CD4-positive, alpha-beta T cell (primary cell): ENCODE measurements around the gene TNFAIP2. TPM values are rescaled to one million over a fixed set of nuclear protein-coding genes. Genes with fewer than 3 reads are reported as not detected.

Source experiments
- ATAC-seq: fragments of 200-7000 bp; cut with Tn5 transposase; one replicate; pipeline ENCODE4 v1.10.0; 2022; ENCODE audit warnings: mild to moderate bottlenecking; ENCODE audit not compliant: poor library complexity
- CTCF ChIA-PET: fragments of 350-600 bp; sonication (Branson Sonifier 250); formaldehyde crosslinking; loops from one replicate; lab custom pipeline; 2021; ENCODE audit warnings: antibody characterized with exemption, inconsistent platforms; lab: Charles Lee
- POLR2A ChIA-PET: fragments of 350-600 bp; sonication (Branson Sonifier 250); formaldehyde crosslinking; loops from one replicate; lab custom pipeline; 2021; ENCODE audit warnings: antibody characterized with exemption, inconsistent platforms; lab: Charles Lee
- DNase-seq, 14 experiments: peaks; one replicate each; pipeline ENCODE4 v3.0.0-alpha.2; 2013 to 2020; ENCODE audit warnings: mixed read lengths in 2 of 14
- H3K27ac ChIP-seq, 2 donors: one replicate each; pipeline versions ENCODE4 v1.5.1 to v1.7.0; 2013; ENCODE audit warnings: low read length in 2 of 2, low read depth in 1 of 2, mild to moderate bottlenecking in 1 of 2
- H3K27me3 ChIP-seq, 2 experiments: 1 replicate in 1 of 2; 2 replicates in 1 of 2; pipeline versions ENCODE4 v1.6.1 to v1.7.0; 2013; ENCODE audit warnings: low read length in 2 of 2, control low read depth in 1 of 2, mild to moderate bottlenecking in 1 of 2, moderate library complexity in 1 of 2; ENCODE audit not compliant: insufficient read depth in 2 of 2, control insufficient read depth in 1 of 2
- H3K36me3 ChIP-seq: one replicate; pipeline ENCODE4 v1.6.1; 2013; ENCODE audit warnings: low read length, control low read depth; ENCODE audit not compliant: insufficient read depth
- H3K4me1 ChIP-seq: one replicate; pipeline ENCODE4 v1.6.1; 2013; ENCODE audit warnings: low read length, control low read depth; ENCODE audit not compliant: insufficient read depth
- H3K4me3 ChIP-seq: one replicate; pipeline ENCODE4 v1.5.1; 2013; ENCODE audit warnings: mild to moderate bottlenecking, low read length, moderate library complexity
- H3K9me3 ChIP-seq, 2 experiments: 1 replicate in 1 of 2; 2 replicates in 1 of 2; pipeline versions ENCODE4 v1.6.1 to v1.7.0; 2013; ENCODE audit warnings: low read length in 2 of 2, mild to moderate bottlenecking in 2 of 2, control low read depth in 1 of 2, moderate library complexity in 1 of 2; ENCODE audit not compliant: control insufficient read depth in 1 of 2, insufficient read depth in 1 of 2
- H3K27ac Mint-ChIP-seq: one replicate; pipeline ENCODE4 v1.8.0; 2020; ENCODE audit warnings: mixed read lengths
- H3K27me3 Mint-ChIP-seq: one replicate; pipeline ENCODE4 v1.8.0; 2021; ENCODE audit warnings: mixed read lengths
- H3K36me3 Mint-ChIP-seq: one replicate; pipeline ENCODE4 v1.8.0; 2021; ENCODE audit warnings: low read depth, mixed read lengths
- H3K4me1 Mint-ChIP-seq: one replicate; pipeline ENCODE4 v1.8.0; 2021; ENCODE audit warnings: low read depth, mixed read lengths
- H3K4me3 Mint-ChIP-seq: one replicate; pipeline ENCODE4 v1.8.0; 2020; ENCODE audit warnings: mild to moderate bottlenecking, mixed read lengths
- H3K9me3 Mint-ChIP-seq: one replicate; pipeline ENCODE4 v1.8.0; 2020; ENCODE audit warnings: mixed read lengths
- intact Hi-C, 2 experiments: fragments of 100-400 bp; cut with DNase I in 1 of 2; cut with micrococcal nuclease in 1 of 2; formaldehyde crosslinking; loops; one replicate each; pipeline versions ENCODE4 v1.15.1 to v1.9.0; 2023 to 2025; cut with DNase I, micrococcal nuclease
- total RNA-seq, 174 experiments: library from RNA in 2 of 174; stranded (reverse) in 2 of 174; gene quantifications; one replicate each; pipeline ENCODE4 v1.2.3 and lab custom pipeline; 2021 to 2026
- TF ChIP-seq, protein P1 (sequence below): fragments of 200-600 bp; IDR thresholded peaks from one replicate; pipeline ENCODE4 v1.8.0; 2022; ENCODE audit warnings: antibody characterized with exemption, mild to moderate bottlenecking

TNFAIP2 gene
- total RNA-seq, 2 experiments from 2014 or later, result 4.4 to 6.1 TPM

DNA sequence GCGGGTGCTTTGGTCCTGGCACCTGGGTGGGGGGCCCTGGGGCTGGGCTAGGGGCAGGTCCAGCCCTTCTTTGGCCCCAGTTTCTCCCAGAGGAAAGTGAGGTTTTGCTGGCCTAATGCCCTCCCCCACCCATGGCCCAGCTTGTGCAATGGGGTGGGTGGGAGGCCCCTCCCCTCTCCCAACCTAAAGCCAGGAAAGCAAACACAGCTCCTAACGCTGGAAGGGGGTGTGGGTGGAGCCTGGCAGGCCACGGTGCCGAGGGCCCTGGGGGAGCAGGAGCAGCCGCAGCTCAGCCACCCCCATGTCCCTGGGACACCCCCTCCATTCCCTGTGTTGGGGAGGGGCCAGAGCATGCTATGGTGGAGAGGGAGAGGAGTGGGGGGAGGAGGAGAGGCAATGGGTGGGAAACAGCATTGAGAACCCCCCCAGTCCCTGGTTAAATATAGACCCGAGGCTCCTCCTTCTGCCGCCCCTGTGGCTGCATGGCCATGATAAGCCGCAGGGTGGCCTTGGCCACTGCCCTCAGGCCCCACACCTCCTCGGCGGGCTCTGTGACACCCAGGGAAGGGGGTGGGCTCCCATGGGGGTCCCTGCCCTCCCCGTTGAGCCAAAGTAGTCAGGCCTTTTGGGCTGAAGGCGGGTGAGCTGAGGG, 24.1 kb upstream of the TNFAIP2 start:
- Mint-ChIP-seq H3K27me3 (peaks cover 31% of the 10 kb centered on the region), H3K4me1 (peaks cover 3% of the 10 kb centered on the region), H3K36me3 (no peaks in the 10 kb centered on the region), H3K27ac (no peak overlapping the region), H3K4me3 (no peak overlapping the region), H3K9me3 (no peaks in the 10 kb centered on the region)
- Histone ChIP-seq H3K36me3 (no peaks in the 10 kb centered on the region), H3K27ac (no peak overlapping the region), H3K4me1 (peaks cover 6% of the 10 kb centered on the region), H3K9me3 (peaks cover 0 to 12% of the 10 kb centered on the region in 2 experiments), H3K4me3 (no peak overlapping the region), H3K27me3 (peaks cover 24 to 26% of the 10 kb centered on the region in 2 experiments)
- ChIA-PET POLR2A (no interaction called here), CTCF (no interaction called here)
- ATAC-seq (no peak), DNase-seq (no peak)
- intact Hi-C loops, result no loop called here
- TF ChIP-seq, protein P1, sequence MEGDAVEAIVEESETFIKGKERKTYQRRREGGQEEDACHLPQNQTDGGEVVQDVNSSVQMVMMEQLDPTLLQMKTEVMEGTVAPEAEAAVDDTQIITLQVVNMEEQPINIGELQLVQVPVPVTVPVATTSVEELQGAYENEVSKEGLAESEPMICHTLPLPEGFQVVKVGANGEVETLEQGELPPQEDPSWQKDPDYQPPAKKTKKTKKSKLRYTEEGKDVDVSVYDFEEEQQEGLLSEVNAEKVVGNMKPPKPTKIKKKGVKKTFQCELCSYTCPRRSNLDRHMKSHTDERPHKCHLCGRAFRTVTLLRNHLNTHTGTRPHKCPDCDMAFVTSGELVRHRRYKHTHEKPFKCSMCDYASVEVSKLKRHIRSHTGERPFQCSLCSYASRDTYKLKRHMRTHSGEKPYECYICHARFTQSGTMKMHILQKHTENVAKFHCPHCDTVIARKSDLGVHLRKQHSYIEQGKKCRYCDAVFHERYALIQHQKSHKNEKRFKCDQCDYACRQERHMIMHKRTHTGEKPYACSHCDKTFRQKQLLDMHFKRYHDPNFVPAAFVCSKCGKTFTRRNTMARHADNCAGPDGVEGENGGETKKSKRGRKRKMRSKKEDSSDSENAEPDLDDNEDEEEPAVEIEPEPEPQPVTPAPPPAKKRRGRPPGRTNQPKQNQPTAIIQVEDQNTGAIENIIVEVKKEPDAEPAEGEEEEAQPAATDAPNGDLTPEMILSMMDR, result no peak

DNA sequence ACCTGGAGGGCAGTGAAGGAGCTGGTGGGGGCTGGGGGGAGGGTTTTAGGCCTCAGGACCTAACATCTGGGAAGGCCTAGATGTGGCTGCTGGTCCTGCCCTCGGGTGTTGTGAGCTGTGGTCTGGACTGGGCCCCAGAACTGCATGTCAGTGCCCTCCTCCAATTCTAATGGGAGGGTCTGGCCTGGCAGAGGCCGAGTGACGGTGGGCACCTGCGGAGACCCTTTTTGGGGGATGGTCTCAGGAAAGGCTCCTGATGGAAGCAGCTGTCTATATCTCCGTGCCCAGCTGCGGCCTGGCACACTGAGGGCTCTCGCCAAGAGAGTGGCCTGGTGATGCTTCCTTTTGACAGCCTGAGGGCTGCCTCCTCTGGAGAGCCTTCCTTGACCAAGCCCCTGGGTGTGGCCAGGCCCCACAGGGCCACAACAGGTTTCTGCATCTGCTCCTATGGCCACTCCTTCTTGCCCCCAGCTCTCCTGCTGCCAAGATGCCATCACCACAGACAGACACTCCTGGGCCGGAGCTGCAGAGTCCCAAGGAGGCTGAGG, 23.5 kb upstream of the TNFAIP2 start:
- DNase-seq (no peak), ATAC-seq (no peak)
- Mint-ChIP-seq H3K27ac (no peak overlapping the region), H3K4me3 (no peak overlapping the region), H3K27me3 (peaks cover 33% of the 10 kb centered on the region), H3K4me1 (peaks cover 5% of the 10 kb centered on the region), H3K9me3 (no peaks in the 10 kb centered on the region), H3K36me3 (no peaks in the 10 kb centered on the region)
- no peak overlapping the region for H3K4me3 ChIP-seq
- H3K36me3 ChIP-seq, result no peaks in the 10 kb centered on the region
- H3K4me1 ChIP-seq, result peaks cover 10% of the 10 kb centered on the region
- TF ChIP-seq, protein P1, result no peak
- CTCF ChIA-PET, result no interaction called here
- H3K9me3 ChIP-seq, result peaks cover 0 to 18% of the 10 kb centered on the region in 2 experiments
- POLR2A ChIA-PET, result no interaction called here
- H3K27me3 ChIP-seq, result peaks cover 30 to 32% of the 10 kb centered on the region in 2 experiments
- no peak overlapping the region for H3K27ac ChIP-seq
- intact Hi-C loops, result loop anchor here in 1 of 2 experiments (10.0 kb wide), 1 partner anchor 85 kb away; no protein-coding TSS in a partner anchor

DNA sequence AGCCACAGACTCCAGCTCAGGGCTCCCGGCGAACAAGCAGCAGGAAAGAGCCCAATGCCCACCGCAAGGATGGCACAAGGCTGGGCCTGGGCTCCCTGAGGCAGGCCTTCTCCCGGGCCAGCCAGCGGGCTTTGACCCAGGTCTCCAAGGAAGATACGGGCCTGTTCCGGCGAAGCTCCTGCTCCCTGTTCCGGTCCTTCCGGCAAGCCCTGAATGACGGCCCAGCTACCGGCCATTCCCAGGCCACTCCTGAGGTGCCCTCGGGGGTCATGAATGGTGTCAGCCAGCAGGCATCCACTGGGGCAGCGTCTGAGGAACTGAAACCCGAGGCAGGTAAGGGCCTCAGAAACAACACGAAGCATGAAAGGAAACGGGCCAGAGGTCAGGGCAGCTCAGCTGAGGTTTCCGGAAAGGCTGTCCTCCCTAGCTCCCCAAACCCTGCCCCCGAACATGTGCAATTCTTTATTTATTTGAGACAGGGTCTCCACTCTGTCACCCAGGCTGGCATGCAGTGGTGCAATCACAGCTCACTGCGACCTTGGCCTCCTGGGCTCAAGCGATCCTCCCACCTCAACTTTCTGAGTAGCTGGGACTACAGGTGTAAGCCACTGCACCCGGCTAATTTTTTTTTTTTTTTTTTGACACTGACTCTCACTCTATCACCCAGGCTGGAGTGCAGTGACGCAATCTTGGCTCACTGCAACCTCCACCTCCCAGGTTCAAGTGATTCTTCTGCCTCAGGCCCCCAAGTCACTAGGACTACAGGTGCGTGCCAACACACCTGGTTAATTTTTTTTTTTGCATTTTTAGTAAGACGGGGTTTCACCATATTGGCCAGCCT, 22.8 kb upstream of the TNFAIP2 start:
- no peaks in the 10 kb centered on the region for H3K36me3 Mint-ChIP-seq
- H3K27me3 Mint-ChIP-seq, result peaks cover 40% of the 10 kb centered on the region
- TF ChIP-seq, protein P1, result no peak
- H3K4me3 Mint-ChIP-seq, result no peak overlapping the region
- H3K9me3 ChIP-seq, result peaks cover 0 to 19% of the 10 kb centered on the region in 2 experiments
- H3K27ac ChIP-seq, result no peak overlapping the region
- H3K9me3 Mint-ChIP-seq, result no peaks in the 10 kb centered on the region
- ChIA-PET CTCF (no interaction called here), POLR2A (no interaction called here)
- H3K27me3 ChIP-seq, result peaks cover 30 to 33% of the 10 kb centered on the region in 2 experiments
- H3K36me3 ChIP-seq, result no peaks in the 10 kb centered on the region
- peaks cover 17% of the 10 kb centered on the region for H3K4me1 ChIP-seq
- no peak overlapping the region for H3K27ac Mint-ChIP-seq
- no peak overlapping the region for H3K4me3 ChIP-seq
- H3K4me1 Mint-ChIP-seq, result peaks cover 10% of the 10 kb centered on the region
- intact Hi-C loops, result loop anchor here in 1 of 2 experiments (10.0 kb wide), 1 partner anchor 84 kb away; no protein-coding TSS in a partner anchor
- ATAC-seq (no peak), DNase-seq (no peak)
